Measurements from ENCODE around the gene DYNLL1.
"Not testable (repeated sequence)": the region's sequence is repeated elsewhere in the genome, so short reads cannot be mapped to it uniquely, and the experiment has no call there.

The DYNLL1 gene

GRCh38 chr12:120500581-120500980, 4.7 kb downstream of the DYNLL1 start:
- intact Hi-C loops (cut with DNase I): no loop called here
- DNase-seq: no peak

- no peak for DNase-seq
- intact Hi-C loops (cut with DNase I): no loop called here
These were observed 8.7 kb downstream of the DYNLL1 start for GRCh38 chr12:120504587-120504986.

GRCh38 chr12:120508537-120508936, 12.6 kb downstream of the DYNLL1 start:
- DNase-seq: no peak
- intact Hi-C loops (cut with DNase I): no loop called here

- peak in 4 of 10 donors; percentile 37 to 90 (median 57) for DNase-seq
These were observed 18.1 kb downstream of the DYNLL1 start for GRCh38 chr12:120514002-120514401.

GRCh38 chr12:120515496-120515895, 19.6 kb downstream of the DYNLL1 start:
- intact Hi-C loops (cut with DNase I): no loop called here
- peak in 1 of 10 donors; percentile 20 for DNase-seq

More at GRCh38 chr12:120514002-120514401, 18.1 kb downstream of the DYNLL1 start:
- intact Hi-C loops (cut with DNase I): no loop called here

GRCh38 chr12:120519324-120519723, 23.4 kb downstream of the DYNLL1 start:
- DNase-seq; intact Hi-C loops (cut with DNase I): not testable (repeated sequence)

- intact Hi-C loops (cut with DNase I): no loop called here
These were observed 26.7 kb downstream of the DYNLL1 start for GRCh38 chr12:120522568-120522967.

GRCh38 chr12:120528861-120529525, 33.1 kb downstream of the DYNLL1 start, which contains the start of gene COQ5:
COQ5 (minus strand) TSS chr12:120529158; CDS start chr12:120529141, 17 bp downstream.
- intact Hi-C loops (cut with DNase I): loop anchor here (2.0 kb wide), 1 partner anchor 32 kb away; the partner anchor contains the start of gene DYNLL1
- DNase-seq: peak; percentile 89 to 99 (median 94)

More at GRCh38 chr12:120522568-120522967, 26.7 kb downstream of the DYNLL1 start:
- DNase-seq: no peak

GRCh38 chr12:120529641-120530417, 33.9 kb downstream of the DYNLL1 start:
- no peak for DNase-seq
- intact Hi-C loops (cut with DNase I): loop anchor here (2.0 to 10.0 kb wide), 2 partner anchors 33 to 55 kb away; partner anchors contain the start of gene DYNLL1

- intact Hi-C loops (cut with DNase I): loop anchor here (10.0 kb wide), 1 partner anchor 56 kb away; no protein-coding TSS in a partner anchor
- DNase-seq: not testable (repeated sequence)
These were observed 34.5 kb downstream of the DYNLL1 start for GRCh38 chr12:120530418-120530761.

GRCh38 chr12:120532701-120533238, 36.9 kb downstream of the DYNLL1 start:
- DNase-seq: no peak
- intact Hi-C loops (cut with DNase I): loop anchor here (10.0 kb wide), 1 partner anchor 58 kb away; no protein-coding TSS in a partner anchor

GRCh38 chr12:120534203-120534702, 38.3 kb downstream of the DYNLL1 start, which contains the start of gene RNF10:
RNF10 (plus strand) TSS chr12:120534356; CDS start chr12:120534812, 456 bp downstream.
- peak; percentile 60 to 96 (median 74) for DNase-seq
- intact Hi-C loops (cut with DNase I): loop anchor here (10.0 kb wide), 1 partner anchor 59 kb away; no protein-coding TSS in a partner anchor

GRCh38 chr12:120534703-120535655, 39.1 kb downstream of the DYNLL1 start:
- intact Hi-C loops (cut with DNase I): loop anchor here (10.0 kb wide), 1 partner anchor 60 kb away; no protein-coding TSS in a partner anchor
- peak in 8 of 10 donors; percentile 20 to 88 (median 26) for DNase-seq

- intact Hi-C loops (cut with DNase I): loop anchor here (10.0 kb wide), 1 partner anchor 61 kb away; no protein-coding TSS in a partner anchor
- DNase-seq: peak in 1 of 10 donors; percentile 48
These were observed 40.3 kb downstream of the DYNLL1 start for GRCh38 chr12:120536064-120536791.

- intact Hi-C loops (cut with DNase I): loop anchor here (10.0 kb wide), 1 partner anchor 63 kb away; no protein-coding TSS in a partner anchor
- no peak for DNase-seq
These were observed 41.9 kb downstream of the DYNLL1 start for GRCh38 chr12:120537856-120538220.

- DNase-seq: peak in 1 of 10 donors; percentile 46
- intact Hi-C loops (cut with DNase I): loop anchor here (10.0 kb wide), 1 partner anchor 64 kb away; no protein-coding TSS in a partner anchor
These were observed 42.6 kb downstream of the DYNLL1 start for GRCh38 chr12:120538281-120539156.

- intact Hi-C loops (cut with DNase I): loop anchor here (10.0 kb wide), 1 partner anchor 65 kb away; no protein-coding TSS in a partner anchor
- no peak for DNase-seq
These were observed 43.4 kb downstream of the DYNLL1 start for GRCh38 chr12:120539303-120539702.

All from posterior cingulate gyrus (tissue), 11 donors.